Activated CD4-positive, alpha-beta memory T cell treated with anti-CD3 and anti-CD28 coated beads for 36 hours (primary cell): ENCODE results near the gene ANKLE1. TPM values are rescaled to one million over a fixed set of nuclear protein-coding genes. Genes with fewer than 3 reads are reported as not detected.

ENCODE experiments used
- CTCF ChIA-PET: fragments of 350-600 bp; sonication (Branson Sonifier 250); formaldehyde crosslinking; loops from one replicate; lab custom pipeline; 2021; ENCODE audit warnings: antibody characterized with exemption, inconsistent platforms; lab: Charles Lee
- POLR2A ChIA-PET: fragments of 350-600 bp; sonication (Branson Sonifier 250); formaldehyde crosslinking; loops from one replicate; lab custom pipeline; 2021; ENCODE audit warnings: antibody characterized with exemption; lab: Charles Lee
- DNase-seq: peaks from one replicate; pipeline ENCODE4 v3.0.0-alpha.2; 2020
- H3K27ac Mint-ChIP-seq: one replicate; pipeline ENCODE4 v1.8.0; 2021; ENCODE audit warnings: mixed read lengths
- H3K27me3 Mint-ChIP-seq: one replicate; pipeline ENCODE4 v1.8.0; 2021; ENCODE audit warnings: mixed read lengths
- H3K36me3 Mint-ChIP-seq: one replicate; pipeline ENCODE4 v1.8.0; 2021; ENCODE audit warnings: mixed read lengths
- H3K4me1 Mint-ChIP-seq: one replicate; pipeline ENCODE4 v1.8.0; 2021; ENCODE audit warnings: low read depth, mixed read lengths
- H3K4me3 Mint-ChIP-seq: one replicate; pipeline ENCODE4 v1.8.0; 2021; ENCODE audit warnings: mild to moderate bottlenecking, mixed read lengths
- H3K9me3 Mint-ChIP-seq: one replicate; pipeline ENCODE4 v1.8.0; 2021; ENCODE audit warnings: mixed read lengths
- intact Hi-C: fragments of 100-400 bp; cut with micrococcal nuclease; formaldehyde crosslinking; loops from one replicate; pipeline ENCODE4 v1.15.1; 2023
- total RNA-seq, 2 experiments: library from RNA; stranded (reverse); gene quantifications; one replicate each; pipeline ENCODE4 v1.2.3, GENCODE V29; 2021

ANKLE1 gene
- total RNA-seq, 2 experiments from 2014 or later: 10.5 to 10.7 TPM

- intact Hi-C loops: no loop called here
- H3K27me3 Mint-ChIP-seq: no peaks in the 10 kb centered on the region
- peaks cover 44% of the 10 kb centered on the region for H3K4me1 Mint-ChIP-seq
- ChIA-PET POLR2A (interaction anchor here (0.5 kb wide), 1 partner anchor 477 kb away, joined by 3 read pairs; no protein-coding TSS in a partner anchor), CTCF (no interaction called here)
- no peak for DNase-seq
- peaks cover 12% of the 10 kb centered on the region for H3K36me3 Mint-ChIP-seq
- H3K9me3 Mint-ChIP-seq: no peaks in the 10 kb centered on the region
- H3K4me3 Mint-ChIP-seq: peak overlapping the region; percentile 33
- no peak overlapping the region for H3K27ac Mint-ChIP-seq
Observed at GRCh38 chr19:17311455-17312188, 29.9 kb downstream of the ANKLE1 start.

DNA sequence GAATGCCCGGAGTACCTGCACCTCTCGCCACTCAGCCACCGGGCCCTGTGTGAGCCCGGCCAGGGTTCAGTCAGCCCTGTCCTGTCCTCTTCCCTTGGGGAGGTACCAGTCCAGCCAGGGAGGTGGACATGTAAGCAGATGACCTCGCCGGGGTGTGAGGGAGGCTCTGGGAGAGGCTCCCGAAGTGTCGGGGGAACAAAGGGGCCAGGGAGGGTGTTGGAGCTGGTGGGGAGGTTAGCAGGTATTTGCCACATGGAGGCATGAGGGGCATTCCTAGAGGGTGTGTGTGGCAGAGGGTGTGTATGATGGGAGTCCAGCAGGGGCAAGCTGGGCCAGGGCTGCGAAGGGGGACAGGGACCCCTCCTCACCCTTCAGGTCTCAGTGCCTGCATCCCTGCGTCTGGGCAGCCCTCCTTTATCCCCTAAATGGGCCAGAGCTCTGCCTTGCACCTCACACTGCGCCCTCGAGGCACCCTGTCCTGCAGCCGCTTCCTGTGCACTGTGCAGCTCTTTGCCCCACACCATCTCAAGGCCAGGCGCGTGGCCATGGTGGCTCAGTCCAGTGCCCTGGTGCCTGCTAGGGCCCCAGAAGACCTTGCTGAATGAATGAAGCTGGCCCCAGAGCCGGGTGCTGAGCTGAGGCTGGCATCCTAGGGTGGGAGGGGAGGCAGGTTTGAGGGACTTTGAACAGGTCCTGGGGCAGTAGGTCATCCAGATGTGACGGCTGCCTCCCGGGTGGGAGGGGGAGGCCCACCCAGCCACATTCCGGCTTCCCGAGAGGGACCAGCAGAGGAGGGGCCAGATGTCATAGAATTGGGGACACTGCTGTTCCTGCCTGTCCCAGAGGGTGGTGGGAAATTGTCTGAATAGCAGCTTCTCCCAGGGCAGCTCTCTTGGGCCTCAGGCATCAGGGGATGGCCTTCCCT, 30.8 kb downstream of the ANKLE1 start:
- Mint-ChIP-seq H3K36me3 (peaks cover 12% of the 10 kb centered on the region), H3K27ac (no peak overlapping the region), H3K27me3 (no peaks in the 10 kb centered on the region), H3K4me3 (no peak overlapping the region), H3K9me3 (no peaks in the 10 kb centered on the region), H3K4me1 (peaks cover 36% of the 10 kb centered on the region)
- no peak for DNase-seq
- ChIA-PET POLR2A (no interaction called here), CTCF (interaction anchor here (1.5 kb wide), 1 partner anchor 33 kb away, joined by 6 read pairs; no protein-coding TSS in a partner anchor)
- intact Hi-C loops: no loop called here

DNA sequence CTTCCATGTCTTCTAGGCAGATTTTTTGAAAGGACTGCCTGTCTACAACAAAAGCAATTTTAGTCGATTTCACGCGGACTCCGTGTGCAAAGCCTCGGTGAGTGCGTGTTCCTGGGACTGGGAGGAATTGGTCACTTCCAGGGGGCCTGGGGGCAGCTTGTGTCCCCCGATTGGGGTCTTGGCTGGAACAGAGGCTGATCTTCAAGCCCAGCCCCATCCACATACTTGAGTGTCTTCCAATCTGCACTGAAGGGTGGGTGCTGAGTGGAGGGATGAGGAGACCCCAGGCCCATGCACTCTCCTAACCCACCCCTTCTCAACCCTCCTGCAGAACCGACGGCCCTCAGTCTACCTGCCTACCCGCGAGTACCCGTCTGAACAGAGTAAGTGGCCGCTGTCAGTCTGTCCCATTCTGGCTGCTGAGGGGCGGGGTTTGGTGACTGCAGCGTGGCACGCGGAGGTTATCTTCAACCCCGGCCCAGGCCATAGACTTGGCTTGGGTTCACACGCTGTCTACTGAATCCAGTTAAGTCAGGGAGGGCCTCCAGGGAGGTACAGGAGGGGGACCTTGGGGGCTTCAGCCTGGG, 32.4 kb downstream of the ANKLE1 start:
- CTCF ChIA-PET: interaction anchor here (1.5 kb wide), 1 partner anchor 32 kb away, joined by 6 read pairs; no protein-coding TSS in a partner anchor
- intact Hi-C loops: no loop called here
- H3K4me1 Mint-ChIP-seq: peaks cover 27% of the 10 kb centered on the region
- H3K27ac Mint-ChIP-seq: no peak overlapping the region
- H3K4me3 Mint-ChIP-seq: no peak overlapping the region
- no peak for DNase-seq
- H3K27me3 Mint-ChIP-seq: no peaks in the 10 kb centered on the region
- no peaks in the 10 kb centered on the region for H3K9me3 Mint-ChIP-seq
- POLR2A ChIA-PET: no interaction called here
- H3K36me3 Mint-ChIP-seq: peaks cover 15% of the 10 kb centered on the region

- Mint-ChIP-seq H3K27me3 (no peaks in the 10 kb centered on the region), H3K27ac (no peak overlapping the region), H3K4me1 (peaks cover 6% of the 10 kb centered on the region), H3K9me3 (no peaks in the 10 kb centered on the region), H3K4me3 (no peak overlapping the region), H3K36me3 (peaks cover 28% of the 10 kb centered on the region)
- DNase-seq: no peak
- CTCF ChIA-PET: interaction anchor here (0.9 kb wide), 1 partner anchor 12 kb away, joined by 3 read pairs; no protein-coding TSS in a partner anchor
- intact Hi-C loops: no loop called here
- POLR2A ChIA-PET: no interaction called here
Observed at GRCh38 chr19:17318966-17319365, 37.3 kb downstream of the ANKLE1 start.

- Mint-ChIP-seq H3K27me3 (no peaks in the 10 kb centered on the region), H3K36me3 (peaks cover 25% of the 10 kb centered on the region), H3K27ac (no peak overlapping the region), H3K4me1 (peaks cover 6% of the 10 kb centered on the region), H3K9me3 (no peaks in the 10 kb centered on the region), H3K4me3 (no peak overlapping the region)
- CTCF ChIA-PET: interaction anchor here (0.9 kb wide), 1 partner anchor 11 kb away, joined by 3 read pairs; no protein-coding TSS in a partner anchor
- POLR2A ChIA-PET: no interaction called here
- no peak for DNase-seq
- intact Hi-C loops: no loop called here
Observed at GRCh38 chr19:17319473-17320238, 38.0 kb downstream of the ANKLE1 start.

- CTCF ChIA-PET: no interaction called here
- POLR2A ChIA-PET: interaction anchor here (1.3 kb wide), 1 partner anchor 11 kb away, joined by 3 read pairs; the partner anchor contains the start of gene DDA1
- peaks cover 6% of the 10 kb centered on the region for H3K4me1 Mint-ChIP-seq
- no peak overlapping the region for H3K27ac Mint-ChIP-seq
- no peak for DNase-seq
- intact Hi-C loops: no loop called here
- H3K9me3 Mint-ChIP-seq: no peaks in the 10 kb centered on the region
- H3K4me3 Mint-ChIP-seq: no peak overlapping the region
- H3K27me3 Mint-ChIP-seq: no peaks in the 10 kb centered on the region
- H3K36me3 Mint-ChIP-seq: peaks cover 25% of the 10 kb centered on the region
Observed at GRCh38 chr19:17320435-17320834, 38.7 kb downstream of the ANKLE1 start.

DNA sequence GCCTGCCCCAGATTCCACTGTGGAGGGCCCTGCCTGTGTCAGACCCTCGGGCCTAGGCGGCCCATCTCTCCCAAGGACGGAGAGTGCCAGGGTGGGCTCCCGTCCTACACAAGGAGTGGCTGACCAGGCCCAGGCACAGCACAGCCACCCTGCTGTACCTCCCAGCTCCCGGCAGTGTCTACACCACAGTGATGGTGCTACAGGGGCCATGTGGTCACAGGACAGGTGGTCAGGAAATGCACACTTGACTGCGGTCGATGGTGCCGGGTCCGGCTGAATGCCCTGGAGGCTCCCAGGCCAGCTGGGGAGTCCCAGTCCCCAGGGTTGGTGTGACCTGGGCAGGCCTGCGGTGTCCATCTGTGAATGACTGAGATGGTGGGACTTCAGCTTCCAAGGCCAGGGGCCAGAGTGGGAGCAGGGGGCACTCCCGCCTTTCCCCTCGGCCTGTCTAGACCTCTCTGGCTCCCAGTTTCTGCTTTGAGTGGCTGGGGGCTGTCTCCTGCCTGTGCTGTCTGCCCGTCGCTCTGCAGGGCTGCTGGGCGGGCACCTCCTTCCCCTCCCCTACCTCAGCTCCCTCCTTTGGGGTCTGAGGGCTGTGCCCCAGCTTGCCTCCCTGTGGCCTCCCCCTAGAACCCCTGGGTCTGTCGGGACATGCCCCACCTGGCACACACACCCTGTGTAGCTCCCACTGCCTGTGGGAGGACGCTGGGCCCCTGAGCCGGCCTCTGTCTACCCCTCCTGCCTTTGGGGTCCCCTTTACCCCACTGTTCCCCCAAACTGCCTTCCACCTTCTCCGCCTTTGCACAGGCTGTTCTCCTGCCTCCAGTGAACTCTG, 40.2 kb downstream of the ANKLE1 start:
- Mint-ChIP-seq H3K4me1 (no peaks in the 10 kb centered on the region), H3K27me3 (no peaks in the 10 kb centered on the region), H3K9me3 (no peaks in the 10 kb centered on the region), H3K27ac (no peak overlapping the region), H3K36me3 (peaks cover 17% of the 10 kb centered on the region), H3K4me3 (no peak overlapping the region)
- ChIA-PET POLR2A (interaction anchor here (1.3 kb wide), 1 partner anchor 13 kb away, joined by 3 read pairs; the partner anchor contains the start of gene DDA1), CTCF (no interaction called here)
- no peak for DNase-seq
- intact Hi-C loops: no loop called here

DNA sequence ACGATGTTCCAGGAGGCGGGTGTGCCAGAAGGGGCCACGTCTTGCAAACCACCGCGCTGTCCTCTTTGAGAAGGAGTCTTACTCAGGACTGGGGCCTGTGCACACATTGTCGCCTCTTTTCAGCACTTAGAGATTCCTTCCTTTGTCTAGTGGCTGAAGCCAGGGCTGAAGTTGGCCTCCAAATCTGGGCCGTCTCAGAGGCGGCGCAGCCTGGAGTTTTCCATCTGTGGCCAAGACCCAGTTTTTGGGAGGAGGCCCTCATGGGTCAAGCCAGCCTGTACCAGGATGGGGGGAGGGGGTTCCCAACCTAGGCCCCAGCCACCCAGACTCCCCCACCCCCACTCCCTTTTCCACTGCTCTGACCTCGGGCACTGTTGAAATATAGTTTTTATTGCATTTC, 41.2 kb downstream of the ANKLE1 start:
- DNase-seq: no peak
- H3K27ac Mint-ChIP-seq: no peak overlapping the region
- ChIA-PET CTCF (no interaction called here), POLR2A (no interaction called here)
- H3K4me1 Mint-ChIP-seq: no peaks in the 10 kb centered on the region
- intact Hi-C loops: no loop called here
- H3K4me3 Mint-ChIP-seq: no peak overlapping the region
- peaks cover 16% of the 10 kb centered on the region for H3K36me3 Mint-ChIP-seq
- no peaks in the 10 kb centered on the region for H3K9me3 Mint-ChIP-seq
- H3K27me3 Mint-ChIP-seq: no peaks in the 10 kb centered on the region

DNA sequence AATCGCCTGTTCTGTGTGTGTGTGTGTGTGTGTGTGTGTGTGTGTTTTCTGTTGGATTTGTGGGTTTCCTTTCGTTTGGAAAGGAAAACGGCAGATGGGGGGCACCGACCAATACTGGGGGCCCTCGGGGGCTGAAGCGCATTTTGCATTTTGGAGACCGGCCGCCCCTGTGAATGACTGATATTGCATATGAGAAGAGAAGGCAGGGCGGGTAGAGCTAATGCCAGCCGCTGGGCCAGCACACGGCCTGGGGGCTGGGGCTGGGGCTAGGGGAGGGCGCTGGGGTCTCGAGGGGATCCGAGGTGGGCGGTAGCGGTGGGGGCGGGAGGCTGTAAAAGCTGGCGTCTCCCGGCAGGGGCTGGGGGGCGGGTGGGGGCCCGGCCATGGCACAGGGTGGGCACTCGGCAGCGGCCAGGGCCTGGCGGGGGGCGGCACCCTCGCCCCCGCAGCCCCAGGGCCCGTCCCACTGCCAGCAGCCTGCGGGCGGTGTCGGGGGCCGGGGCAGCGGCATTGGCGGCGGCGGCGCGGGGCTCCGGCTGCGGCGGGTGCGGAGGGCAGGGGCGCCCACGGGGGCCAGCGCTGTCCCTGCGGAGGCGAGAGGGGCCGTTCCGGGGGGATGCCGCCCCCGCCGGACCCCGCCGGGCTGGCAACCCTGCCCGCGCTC, 41.7 kb downstream of the ANKLE1 start:
- Mint-ChIP-seq H3K4me1 (no peaks in the 10 kb centered on the region), H3K4me3 (no peak overlapping the region), H3K27me3 (no peaks in the 10 kb centered on the region), H3K27ac (no peak overlapping the region), H3K9me3 (no peaks in the 10 kb centered on the region), H3K36me3 (peaks cover 15% of the 10 kb centered on the region)
- DNase-seq: no peak
- ChIA-PET CTCF (no interaction called here), POLR2A (no interaction called here)
- intact Hi-C loops: no loop called here

- CTCF ChIA-PET: interaction anchor here (0.8 kb wide), 1 partner anchor 10 kb away, joined by 3 read pairs; no protein-coding TSS in a partner anchor
- peak; percentile 49 for DNase-seq
- Mint-ChIP-seq H3K9me3 (no peaks in the 10 kb centered on the region), H3K27ac (no peak overlapping the region), H3K36me3 (peaks cover 15% of the 10 kb centered on the region), H3K4me1 (no peaks in the 10 kb centered on the region), H3K27me3 (no peaks in the 10 kb centered on the region), H3K4me3 (no peak overlapping the region)
- POLR2A ChIA-PET: no interaction called here
- intact Hi-C loops: no loop called here
Observed at GRCh38 chr19:17323964-17324332, 42.2 kb downstream of the ANKLE1 start.
